Liver (tissue), 9 donors: ENCODE measurements around the gene VPS26C. TPM values are rescaled to one million over a fixed set of nuclear protein-coding genes. Genes with fewer than 3 reads are reported as not detected.

Experiments used
- DNase-seq: peaks from one replicate; pipeline ENCODE4 v3.0.0-alpha.2; 2017; ENCODE audit warnings: low spot score
- H3K27ac ChIP-seq, 2 donors: one replicate each; pipeline ENCODE4 v1.7.0; 2013; ENCODE audit warnings: inconsistent platforms in 2 of 2, low read length in 2 of 2, control low read depth in 1 of 2, low read depth in 1 of 2, mild to moderate bottlenecking in 1 of 2
- H3K27me3 ChIP-seq, 4 donors: one replicate each; pipeline versions ENCODE4 v1.6.1 to v1.7.0; 2013; ENCODE audit warnings: low read length in 3 of 4, inconsistent platforms in 1 of 4, mild to moderate bottlenecking in 1 of 4, moderate library complexity in 1 of 4; ENCODE audit not compliant: control insufficient read depth in 4 of 4, insufficient read depth in 4 of 4
- H3K36me3 ChIP-seq, 4 donors: one replicate each; pipeline versions ENCODE4 v1.6.1 to v1.7.0; 2013; ENCODE audit warnings: low read length in 3 of 4, mild to moderate bottlenecking in 3 of 4, low read depth in 1 of 4, moderate library complexity in 1 of 4; ENCODE audit not compliant: control insufficient read depth in 4 of 4, insufficient read depth in 3 of 4
- H3K4me1 ChIP-seq, 4 donors: one replicate each; pipeline versions ENCODE4 v1.6.1 to v1.7.0; 2013; ENCODE audit warnings: low read length in 3 of 4, mild to moderate bottlenecking in 3 of 4, moderate library complexity in 1 of 4; ENCODE audit not compliant: control insufficient read depth in 4 of 4, insufficient read depth in 4 of 4
- H3K4me3 ChIP-seq, 3 donors: one replicate each; pipeline versions ENCODE4 v1.6.1 to v1.7.0; 2013; ENCODE audit warnings: low read length in 3 of 3, control low read depth in 1 of 3, low read depth in 1 of 3, mild to moderate bottlenecking in 1 of 3
- H3K9ac ChIP-seq, 2 donors: one replicate each; pipeline ENCODE4 v1.7.0; 2013; ENCODE audit warnings: low read length in 2 of 2, mild to moderate bottlenecking in 2 of 2, moderate library complexity in 2 of 2, control low read depth in 1 of 2, low read depth in 1 of 2
- H3K9me3 ChIP-seq, 4 donors: one replicate each; pipeline versions ENCODE4 v1.6.1 to v1.7.0; 2013; ENCODE audit warnings: low read length in 3 of 4; ENCODE audit not compliant: control insufficient read depth in 4 of 4
- ATF3 ChIP-seq: IDR thresholded peaks from 2 replicates; pipeline ENCODE4 v1.6.1; 2016; ENCODE audit warnings: antibody characterized with exemption
- EGR1 ChIP-seq, 2 donors: IDR thresholded peaks; 2 replicates each; pipeline ENCODE4 v1.6.1; 2016 to 2018; ENCODE audit warnings: antibody characterized with exemption in 2 of 2, low read depth in 2 of 2
- FOXA1 ChIP-seq: IDR thresholded peaks from 2 replicates; pipeline ENCODE4 v1.6.1; 2016; ENCODE audit warnings: antibody characterized with exemption
- FOXA2 ChIP-seq: IDR thresholded peaks from 2 replicates; pipeline ENCODE4 v1.6.1; 2016; ENCODE audit warnings: antibody characterized with exemption
- GABPA ChIP-seq, 2 donors: IDR thresholded peaks in 1 of 2; conservative IDR thresholded peaks in 1 of 2; 2 replicates each; pipeline ENCODE4 v1.6.1; 2016; ENCODE audit warnings: antibody characterized with exemption in 2 of 2, mild to moderate bottlenecking in 1 of 2, moderate library complexity in 1 of 2
- MAX ChIP-seq: IDR thresholded peaks from 2 replicates; pipeline ENCODE4 v1.6.1; 2016; ENCODE audit warnings: antibody characterized with exemption
- NR2F2 ChIP-seq: IDR thresholded peaks from 2 replicates; pipeline ENCODE4 v1.6.1; 2016; ENCODE audit warnings: antibody characterized with exemption
- RAD21 ChIP-seq, 2 donors: IDR thresholded peaks; 2 replicates each; pipeline ENCODE4 v1.6.1; 2016; ENCODE audit warnings: antibody characterized with exemption in 2 of 2, mild to moderate bottlenecking in 2 of 2
- REST ChIP-seq: IDR thresholded peaks from 2 replicates; pipeline ENCODE4 v1.6.1; 2016; ENCODE audit warnings: antibody characterized with exemption, mild to moderate bottlenecking
- RXRA ChIP-seq, 2 donors: IDR thresholded peaks; 2 replicates each; pipeline ENCODE4 v1.6.1; 2017 to 2018; ENCODE audit warnings: antibody characterized with exemption in 2 of 2, mild to moderate bottlenecking in 1 of 2
- SP1 ChIP-seq: IDR thresholded peaks from 2 replicates; pipeline ENCODE4 v1.6.1; 2018; ENCODE audit warnings: antibody characterized with exemption, mild to moderate bottlenecking
- ZBTB33 ChIP-seq: IDR thresholded peaks from 2 replicates; pipeline ENCODE4 v1.6.1; 2016; ENCODE audit warnings: antibody characterized with exemption
- WGBS: extraction: QIAGEN DNeasy Blood & Tissue Kit; methylation state at CpG from one replicate; pipeline ENCODE4 v1.1.7; 2013; 5-methylcytosine and 5-hydroxymethylcytosine counted together
- polyA plus RNA-seq, 2 donors: library from polyadenylated mRNA; stranded (reverse) in 1 of 2; unstranded in 1 of 2; fragments of 200-250 nt in 1 of 2; fragments of >200 nt in 1 of 2; fragmentation: Nextera tagmentation in 1 of 2; extraction: Ambion mirVana in 1 of 2; gene quantifications; one replicate each; pipeline versions ENCODE4 v1.2.1 to v1.2.3, GENCODE V29; 2013 to 2015
- total RNA-seq, 2 donors: library from RNA; depleted of rRNA; stranded (reverse); fragments of >200 nt; gene quantifications; one replicate each; pipeline ENCODE4 v1.2.3, GENCODE V29; 2014
- donor health status: healthy.
- donor health status: healthy.
- donor health status: healthy.
- donor health status: healthy.
- donor health status: healthy.

Gene VPS26C
- total and polyA plus RNA-seq, 4 donors = 16.3 to 37.7 (median 22.8) TPM

- no peak overlapping the region for H3K9ac ChIP-seq
- H3K4me1 ChIP-seq = no peaks in the 10 kb centered on the region
- TF ChIP-seq GABPA (IDR thresholded peaks at IDR 0.05 in 1 of 2, conservative IDR thresholded peaks at IDR 0.05 in 1 of 2) (no peak), RXRA (IDR thresholded peaks at IDR 0.05) (no peak)
- no peak overlapping the region for H3K4me3 ChIP-seq
- H3K27me3 ChIP-seq = no peaks in the 10 kb centered on the region
- no peak overlapping the region for H3K27ac ChIP-seq
- H3K9me3 ChIP-seq = no peaks in the 10 kb centered on the region
- DNase-seq = no peak
- 98% methylated on average over 16 of the region's 16 CpGs for WGBS
- H3K36me3 ChIP-seq = peaks cover 17 to 53% (median 35%) of the 10 kb centered on the region in 4 donors
These were observed 39.1 kb downstream of the VPS26C start for GRCh38 chr21:37228003-37228400.

- Histone ChIP-seq H3K27me3 (no peaks in the 10 kb centered on the region), H3K4me1 (no peaks in the 10 kb centered on the region), H3K9me3 (no peaks in the 10 kb centered on the region), H3K36me3 (peaks cover 17 to 52% (median 34%) of the 10 kb centered on the region in 4 donors), H3K9ac (no peak overlapping the region), H3K27ac (no peak overlapping the region), H3K4me3 (no peak overlapping the region)
- no peak for TF ChIP-seq ATF3
- no peak for TF ChIP-seq SP1
- no peak for TF ChIP-seq RAD21 (IDR thresholded peaks at IDR 0.05)
- no peak for TF ChIP-seq MAX
- TF ChIP-seq REST = no peak
- TF ChIP-seq ZBTB33 = no peak
- no peak for TF ChIP-seq EGR1 (IDR thresholded peaks at IDR 0.05; ENCODE audit: low read depth in 2 of 2)
- no peak for TF ChIP-seq NR2F2
- no peak for TF ChIP-seq FOXA1
- TF ChIP-seq FOXA2 = no peak
- DNase-seq = no peak
- WGBS = 97% methylated on average over 38 of the region's 38 CpGs
These were observed 39.8 kb downstream of the VPS26C start for GRCh38 chr21:37227071-37228002.
